Progenitor cell of endocrine pancreas (in vitro differentiated cells): Measurements from ENCODE around the gene KCND1. TPM values are rescaled to one million over a fixed set of nuclear protein-coding genes. Genes with fewer than 3 reads are reported as not detected.
A peak's percentile ranks its signal among the peaks of the same experiment; 100 is the strongest.

ENCODE experiments used
- DNase-seq: peaks from one replicate; pipeline ENCODE4 v3.0.0; 2021; ENCODE audit warnings: low spot score; ENCODE audit not compliant: unreplicated experiment
- H3K27ac Mint-ChIP-seq: 2 replicates; pipeline ENCODE4 v1.8.0; 2021; ENCODE audit warnings: mild to moderate bottlenecking, moderate library complexity, mixed read lengths
- H3K27me3 Mint-ChIP-seq: 2 replicates; pipeline ENCODE4 v1.8.0; 2021; ENCODE audit warnings: mixed read lengths
- H3K36me3 Mint-ChIP-seq: 2 replicates; pipeline ENCODE4 v1.8.0; 2022; ENCODE audit warnings: mixed read lengths; ENCODE audit not compliant: insufficient read depth
- H3K4me1 Mint-ChIP-seq: 2 replicates; pipeline ENCODE4 v1.8.0; 2021; ENCODE audit warnings: low read depth, mixed read lengths
- H3K4me3 Mint-ChIP-seq: 2 replicates; pipeline ENCODE4 v1.8.0; 2021; ENCODE audit warnings: low read depth, mild to moderate bottlenecking, moderate library complexity, mixed read lengths
- H3K9me3 Mint-ChIP-seq: 2 replicates; pipeline ENCODE4 v1.8.0; 2021; ENCODE audit warnings: low read depth, mixed read lengths
- total RNA-seq: library from RNA; stranded (reverse); gene quantifications from 2 replicates; pipeline ENCODE4 v1.2.1, GENCODE V29; 2021
- TF ChIP-seq, protein P1 (sequence below): fragments of 200-600 bp; sonication (generic); IDR thresholded peaks from one replicate; pipeline ENCODE4 v1.5.0; 2021; ENCODE audit warnings: antibody characterized with exemption, mild to moderate bottlenecking; ENCODE audit not compliant: unreplicated experiment

Gene KCND1
- total RNA-seq, 1 donor from 2014 or later, result 8.2 TPM

DNA sequence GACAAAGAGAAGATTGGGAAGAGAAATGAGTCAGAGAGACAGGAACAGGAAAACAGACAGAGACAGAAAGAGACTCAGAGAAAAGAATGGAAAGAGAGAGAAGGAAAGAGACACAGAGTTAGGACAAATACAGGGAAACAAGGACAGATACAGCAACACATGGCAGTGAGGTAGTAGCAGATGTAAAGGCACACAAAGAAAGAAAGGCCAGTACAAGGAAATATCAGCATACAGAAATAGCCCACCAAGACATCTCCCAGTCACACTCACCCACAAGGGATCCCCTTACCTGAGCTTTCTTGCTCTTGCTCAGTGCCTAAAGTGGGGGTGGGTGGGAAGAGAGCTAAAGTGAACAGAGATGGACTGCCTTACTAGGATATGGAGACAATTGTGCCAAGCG is 26.2 kb upstream of the KCND1 start:
- H3K4me1 Mint-ChIP-seq, result peaks cover 7% of the 10 kb centered on the region
- H3K4me3 Mint-ChIP-seq, result no peak overlapping the region
- peaks cover 19% of the 10 kb centered on the region for H3K9me3 Mint-ChIP-seq
- no peaks in the 10 kb centered on the region for H3K27me3 Mint-ChIP-seq
- H3K27ac Mint-ChIP-seq, result no peak overlapping the region
- peaks cover 21% of the 10 kb centered on the region for H3K36me3 Mint-ChIP-seq
- DNase-seq, result no peak
- TF ChIP-seq, protein P1, sequence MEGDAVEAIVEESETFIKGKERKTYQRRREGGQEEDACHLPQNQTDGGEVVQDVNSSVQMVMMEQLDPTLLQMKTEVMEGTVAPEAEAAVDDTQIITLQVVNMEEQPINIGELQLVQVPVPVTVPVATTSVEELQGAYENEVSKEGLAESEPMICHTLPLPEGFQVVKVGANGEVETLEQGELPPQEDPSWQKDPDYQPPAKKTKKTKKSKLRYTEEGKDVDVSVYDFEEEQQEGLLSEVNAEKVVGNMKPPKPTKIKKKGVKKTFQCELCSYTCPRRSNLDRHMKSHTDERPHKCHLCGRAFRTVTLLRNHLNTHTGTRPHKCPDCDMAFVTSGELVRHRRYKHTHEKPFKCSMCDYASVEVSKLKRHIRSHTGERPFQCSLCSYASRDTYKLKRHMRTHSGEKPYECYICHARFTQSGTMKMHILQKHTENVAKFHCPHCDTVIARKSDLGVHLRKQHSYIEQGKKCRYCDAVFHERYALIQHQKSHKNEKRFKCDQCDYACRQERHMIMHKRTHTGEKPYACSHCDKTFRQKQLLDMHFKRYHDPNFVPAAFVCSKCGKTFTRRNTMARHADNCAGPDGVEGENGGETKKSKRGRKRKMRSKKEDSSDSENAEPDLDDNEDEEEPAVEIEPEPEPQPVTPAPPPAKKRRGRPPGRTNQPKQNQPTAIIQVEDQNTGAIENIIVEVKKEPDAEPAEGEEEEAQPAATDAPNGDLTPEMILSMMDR, result no peak

DNA sequence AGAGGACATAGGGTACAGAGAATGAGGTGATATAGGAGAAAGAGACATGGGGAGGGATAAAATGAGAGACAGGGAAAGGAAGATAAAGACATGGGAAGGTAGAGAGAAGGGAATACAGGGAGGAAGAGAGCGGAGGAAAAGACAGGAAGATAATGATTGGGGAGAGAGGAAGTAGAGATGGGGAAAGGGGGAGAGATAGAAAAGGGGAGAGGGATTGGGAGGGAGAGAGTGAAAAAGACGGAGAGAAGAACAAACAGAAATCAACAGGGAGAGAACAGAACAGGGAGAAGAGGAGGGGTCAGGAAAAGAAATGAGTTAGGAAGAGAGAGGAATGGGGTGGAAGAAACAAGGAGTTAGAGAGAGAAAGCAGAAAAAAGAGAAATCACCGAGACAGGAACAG is 25.8 kb upstream of the KCND1 start:
- no peaks in the 10 kb centered on the region for H3K27me3 Mint-ChIP-seq
- H3K36me3 Mint-ChIP-seq, result peaks cover 23% of the 10 kb centered on the region
- H3K9me3 Mint-ChIP-seq, result peaks cover 19% of the 10 kb centered on the region
- DNase-seq, result no peak
- TF ChIP-seq, protein P1, result no peak
- H3K27ac Mint-ChIP-seq, result no peak overlapping the region
- H3K4me3 Mint-ChIP-seq, result no peak overlapping the region
- H3K4me1 Mint-ChIP-seq, result peaks cover 7% of the 10 kb centered on the region

- Mint-ChIP-seq H3K4me3 (no peak overlapping the region), H3K27me3 (no peaks in the 10 kb centered on the region), H3K4me1 (peaks cover 7% of the 10 kb centered on the region), H3K27ac (peak overlapping the region; percentile 59), H3K36me3 (peaks cover 26% of the 10 kb centered on the region), H3K9me3 (peaks cover 19% of the 10 kb centered on the region)
- TF ChIP-seq, protein P1, result no peak
- no peak for DNase-seq
Observed at GRCh38 chrX:48996969-48997368, 25.3 kb upstream of the KCND1 start.

DNA sequence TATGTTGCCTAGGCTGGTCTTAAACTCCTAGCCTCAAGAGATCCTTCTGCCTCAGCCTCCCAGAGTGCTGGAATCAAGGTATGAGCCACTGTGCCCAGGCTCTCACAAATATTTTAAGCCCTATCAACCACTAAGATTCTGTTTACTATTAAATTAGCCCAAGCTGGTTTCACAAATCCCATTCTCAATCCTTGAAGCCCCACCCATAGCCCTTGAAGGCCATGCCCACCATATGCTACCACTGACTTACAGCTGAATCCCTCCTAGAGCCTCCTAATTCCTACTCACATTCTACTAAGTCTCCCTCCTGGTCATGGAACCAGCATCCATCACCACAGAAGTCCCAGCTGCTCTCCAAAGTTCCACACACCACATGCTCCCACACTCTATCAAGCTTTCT is 20.7 kb upstream of the KCND1 start:
- TF ChIP-seq, protein P1, result no peak
- no peaks in the 10 kb centered on the region for H3K27me3 Mint-ChIP-seq
- peaks cover 14% of the 10 kb centered on the region for H3K9me3 Mint-ChIP-seq
- no peak overlapping the region for H3K27ac Mint-ChIP-seq
- no peak overlapping the region for H3K4me3 Mint-ChIP-seq
- no peaks in the 10 kb centered on the region for H3K4me1 Mint-ChIP-seq
- DNase-seq, result no peak
- H3K36me3 Mint-ChIP-seq, result peaks cover 22% of the 10 kb centered on the region

DNA sequence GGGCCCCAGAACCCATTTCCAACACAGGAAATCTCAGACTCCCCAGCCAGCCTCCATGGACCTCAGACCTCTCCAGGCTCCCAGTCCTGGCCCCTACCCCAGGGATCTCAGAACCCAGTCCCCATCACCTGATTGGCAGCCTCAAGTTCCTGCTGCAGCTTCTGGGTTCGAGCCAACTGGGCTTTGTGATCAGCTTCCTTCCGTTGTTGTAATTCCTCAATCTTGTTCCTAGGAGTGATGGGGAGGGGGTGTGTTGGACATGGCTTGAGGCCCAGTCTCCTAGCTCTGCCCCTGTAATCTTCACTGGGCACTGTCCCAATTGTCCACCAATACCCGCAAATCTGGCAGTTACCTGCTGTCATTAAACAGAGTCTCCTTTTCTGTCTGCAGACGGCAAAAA is 17.8 kb upstream of the KCND1 start:
- peaks cover 14% of the 10 kb centered on the region for H3K36me3 Mint-ChIP-seq
- no peak overlapping the region for H3K4me3 Mint-ChIP-seq
- H3K27ac Mint-ChIP-seq, result no peak overlapping the region
- peaks cover 4% of the 10 kb centered on the region for H3K9me3 Mint-ChIP-seq
- TF ChIP-seq, protein P1, result no peak
- H3K27me3 Mint-ChIP-seq, result no peaks in the 10 kb centered on the region
- no peaks in the 10 kb centered on the region for H3K4me1 Mint-ChIP-seq
- DNase-seq, result no peak
